Activated CD4-positive, alpha-beta T cell treated with anti-CD3 and anti-CD28 coated beads for 36 hours (primary cell): ENCODE data around the gene MRPL53. TPM values are rescaled to one million over a fixed set of nuclear protein-coding genes. Genes with fewer than 3 reads are reported as not detected.

ENCODE experiments used
- ATAC-seq: fragments of 200-7000 bp; cut with Tn5 transposase; one replicate; pipeline ENCODE4 v1.10.0; 2021; ENCODE audit warnings: mild to moderate bottlenecking, moderate library complexity
- CTCF ChIA-PET: fragments of 350-600 bp; sonication (Branson Sonifier 250); formaldehyde crosslinking; loops from one replicate; lab custom pipeline; 2021; ENCODE audit warnings: antibody characterized with exemption; lab: Charles Lee
- POLR2A ChIA-PET: fragments of 350-600 bp; sonication (Branson Sonifier 250); formaldehyde crosslinking; loops from one replicate; lab custom pipeline; 2021; ENCODE audit warnings: antibody characterized with exemption, inconsistent platforms; lab: Charles Lee
- DNase-seq: peaks from one replicate; pipeline ENCODE4 v3.0.0-alpha.2; 2020
- H3K27ac Mint-ChIP-seq: one replicate; pipeline ENCODE4 v1.8.0; 2021; ENCODE audit warnings: mixed read lengths
- H3K27me3 Mint-ChIP-seq: one replicate; pipeline ENCODE4 v1.8.0; 2021; ENCODE audit warnings: mixed read lengths
- H3K36me3 Mint-ChIP-seq: one replicate; pipeline ENCODE4 v1.8.0; 2021; ENCODE audit warnings: low read depth, mixed read lengths
- H3K4me1 Mint-ChIP-seq: one replicate; pipeline ENCODE4 v1.8.0; 2021; ENCODE audit warnings: mixed read lengths
- H3K4me3 Mint-ChIP-seq: one replicate; pipeline ENCODE4 v1.8.0; 2021; ENCODE audit warnings: mild to moderate bottlenecking, moderate library complexity, mixed read lengths
- H3K9me3 Mint-ChIP-seq: one replicate; pipeline ENCODE4 v1.8.0; 2021; ENCODE audit warnings: low read depth, mixed read lengths
- intact Hi-C, 2 experiments: fragments of 100-400 bp; cut with DNase I in 1 of 2; cut with micrococcal nuclease in 1 of 2; formaldehyde crosslinking; loops; one replicate each; pipeline versions ENCODE4 v1.14.2 to v1.15.1; 2022 to 2024; cut with DNase I, micrococcal nuclease
- total RNA-seq, 2 experiments: library from RNA; stranded (reverse); gene quantifications; one replicate each; pipeline ENCODE4 v1.2.3, GENCODE V29; 2021

Gene MRPL53
- total RNA-seq, 2 experiments from 2014 or later, result 87.4 to 88.5 TPM

DNA sequence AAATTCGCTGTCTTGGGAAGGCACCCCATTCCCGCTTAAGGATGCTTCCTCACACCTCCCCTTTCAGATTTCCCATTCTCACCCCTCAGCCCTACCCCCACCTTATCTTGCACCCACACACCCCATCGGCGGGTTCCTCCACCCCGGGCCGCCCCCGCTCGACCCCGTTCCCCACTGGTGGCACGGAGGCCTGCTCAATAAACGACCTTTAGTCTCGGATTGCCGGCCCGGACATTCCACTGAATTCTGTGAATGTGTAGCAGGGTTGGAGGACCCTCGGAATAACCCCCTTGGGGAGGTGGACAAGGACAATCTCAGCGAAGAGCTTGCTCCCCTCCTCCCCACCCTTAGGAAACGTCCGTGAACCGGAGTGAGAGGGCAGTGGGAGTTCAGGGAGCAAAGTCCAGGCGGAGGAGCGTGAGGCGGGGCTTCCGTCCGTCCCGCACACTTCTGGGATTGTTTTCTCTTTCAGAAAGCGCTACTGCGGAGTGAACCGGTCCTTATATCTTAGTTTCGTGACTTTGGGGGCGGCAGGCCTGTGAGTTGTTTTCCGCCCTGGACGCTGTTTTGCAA lies 29.8 kb upstream of the MRPL53 start:
- Mint-ChIP-seq H3K4me3 (peak overlapping the region; percentile 63), H3K27ac (no peak overlapping the region), H3K27me3 (peaks cover 60% of the 10 kb centered on the region), H3K36me3 (peaks cover 34% of the 10 kb centered on the region), H3K9me3 (no peaks in the 10 kb centered on the region), H3K4me1 (peaks cover 50% of the 10 kb centered on the region)
- ATAC-seq (no peak), DNase-seq (no peak)
- POLR2A ChIA-PET, result no interaction called here
- intact Hi-C loops, result no loop called here
- CTCF ChIA-PET, result interaction anchor here (1.0 to 3.6 kb wide), 2 partner anchors 8 to 20 kb away, joined by 3 to 17 read pairs; partner anchors contain the start of genes CCDC142 and TTC31

- Mint-ChIP-seq H3K4me3 (peak overlapping the region; percentile 63), H3K4me1 (peaks cover 45% of the 10 kb centered on the region), H3K27me3 (peaks cover 60% of the 10 kb centered on the region), H3K36me3 (peaks cover 28% of the 10 kb centered on the region), H3K9me3 (no peaks in the 10 kb centered on the region), H3K27ac (no peak overlapping the region)
- ChIA-PET CTCF (interaction anchor here (1.0 to 3.6 kb wide), 3 partner anchors 9 to 19 kb away, joined by 3 to 17 read pairs (median 5); partner anchors contain the start of genes CCDC142 and TTC31), POLR2A (interaction anchor here (1.3 kb wide), 1 partner anchor 28 kb away, joined by 4 read pairs; the partner anchor contains the start of gene HTRA2)
- no peak for DNase-seq
- intact Hi-C loops, result no loop called here
- ATAC-seq, result no peak
Measured at GRCh38 chr2:74501335-74502071, 29.0 kb upstream of the MRPL53 start.

- Mint-ChIP-seq H3K4me3 (no peak overlapping the region), H3K27ac (no peak overlapping the region), H3K4me1 (peaks cover 40% of the 10 kb centered on the region), H3K36me3 (peaks cover 22% of the 10 kb centered on the region), H3K9me3 (no peaks in the 10 kb centered on the region), H3K27me3 (peaks cover 60% of the 10 kb centered on the region)
- ATAC-seq (no peak), DNase-seq (no peak)
- ChIA-PET POLR2A (interaction anchor here (1.3 kb wide), 1 partner anchor 29 kb away, joined by 4 read pairs; the partner anchor contains the start of gene HTRA2), CTCF (interaction anchor here (0.5 to 3.6 kb wide), 6 partner anchors 10 to 236 kb away, joined by 3 to 17 read pairs (median 4); partner anchors contain the start of genes CCDC142 and TTC31)
- intact Hi-C loops, result no loop called here
Measured at GRCh38 chr2:74500578-74500946, 28.1 kb upstream of the MRPL53 start.

DNA sequence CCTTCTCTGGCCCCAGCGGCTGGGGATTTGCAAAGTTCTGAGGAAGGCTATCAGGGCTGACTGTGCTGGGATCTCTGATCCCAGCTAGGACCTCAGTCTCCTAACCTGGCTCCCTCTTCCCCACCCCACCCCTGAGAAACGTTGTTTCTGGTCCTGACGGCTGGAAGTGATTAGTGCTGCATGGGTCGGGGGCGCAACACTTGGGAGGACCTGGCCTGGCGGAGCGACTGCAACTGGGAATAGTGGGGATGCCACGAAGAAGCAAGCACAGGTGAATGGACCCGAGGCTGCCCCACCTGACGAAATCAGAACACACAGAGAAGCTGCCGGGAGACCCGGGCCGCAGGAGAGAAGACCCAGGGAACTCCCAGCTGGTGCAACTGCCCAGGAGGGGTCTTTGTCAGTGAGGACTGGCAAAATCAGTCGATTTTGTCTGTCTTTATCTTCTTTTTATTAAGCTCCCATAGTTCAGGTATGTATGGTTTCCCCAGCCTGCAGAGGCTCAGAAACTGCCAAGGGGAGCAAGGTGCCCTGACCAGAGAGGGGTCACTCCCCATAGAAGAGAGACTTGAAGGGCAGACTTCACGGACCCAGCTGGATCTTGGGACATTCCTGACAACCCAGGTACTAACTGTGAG lies 27.6 kb upstream of the MRPL53 start:
- no peak for ATAC-seq
- peaks cover 17% of the 10 kb centered on the region for H3K36me3 Mint-ChIP-seq
- H3K27ac Mint-ChIP-seq, result no peak overlapping the region
- H3K4me1 Mint-ChIP-seq, result peaks cover 39% of the 10 kb centered on the region
- no peak for DNase-seq
- intact Hi-C loops, result loop anchor here (1.0 to 5.0 kb wide), 3 partner anchors 14 to 55 kb away; partner anchors contain the start of genes DOK1 (in 1 of the 2) and TLX2 (in 1 of the 2)
- ChIA-PET CTCF (interaction anchor here (0.6 to 3.6 kb wide), 5 partner anchors 10 to 24 kb away, joined by 3 to 17 read pairs (median 5); partner anchors contain the start of genes CCDC142 and TTC31), POLR2A (no interaction called here)
- H3K27me3 Mint-ChIP-seq, result peaks cover 58% of the 10 kb centered on the region
- no peak overlapping the region for H3K4me3 Mint-ChIP-seq
- H3K9me3 Mint-ChIP-seq, result no peaks in the 10 kb centered on the region

- peak; percentile 71 for DNase-seq
- Mint-ChIP-seq H3K4me3 (peak within 1 kb of the TSS; percentile 77), H3K4me1 (peaks cover 37% of the 10 kb centered on the region), H3K27ac (peak within 1 kb of the TSS; percentile 15), H3K9me3 (no peaks in the 10 kb centered on the region), H3K27me3 (peaks cover 56% of the 10 kb centered on the region), H3K36me3 (peaks cover 10% of the 10 kb centered on the region)
- ATAC-seq, result peak; percentile 37
- ChIA-PET CTCF (interaction anchor here (3.6 kb wide), 1 partner anchor 17 kb away, joined by 17 read pairs; the partner anchor contains the start of genes CCDC142 and TTC31), POLR2A (no interaction called here)
- intact Hi-C loops, result loop anchor here (1.0 to 5.0 kb wide), 3 partner anchors 15 to 55 kb away; partner anchors contain the start of genes DOK1 (in 1 of the 2) and TLX2 (in 1 of the 2)
Measured at GRCh38 chr2:74499267-74499939, 26.9 kb upstream of the MRPL53 start, which contains the start of gene LBX2. TSS of gene LBX2 (minus strand) at chr2:74499603. CDS start at chr2:74499537, 66 bp downstream.

GRCh38 chr2:74498500-74499266 lies 26.2 kb upstream of the MRPL53 start:
- ChIA-PET CTCF (interaction anchor here (1.3 to 3.6 kb wide), 2 partner anchors 16 kb away, joined by 5 to 17 read pairs; partner anchors contain the start of genes CCDC142 and TTC31), POLR2A (no interaction called here)
- Mint-ChIP-seq H3K27me3 (peaks cover 50% of the 10 kb centered on the region), H3K27ac (peak overlapping the region; percentile 15), H3K4me1 (peaks cover 31% of the 10 kb centered on the region), H3K4me3 (peak overlapping the region; percentile 77), H3K36me3 (peaks cover 7% of the 10 kb centered on the region), H3K9me3 (no peaks in the 10 kb centered on the region)
- ATAC-seq (peak; percentile 63), DNase-seq (peak; percentile 49)
- intact Hi-C loops, result loop anchor here (1.0 to 5.0 kb wide), 3 partner anchors 16 to 56 kb away; partner anchors contain the start of genes DOK1 (in 1 of the 2) and TLX2 (in 1 of the 2)

GRCh38 chr2:74497777-74498499 lies 25.5 kb upstream of the MRPL53 start:
- POLR2A ChIA-PET, result interaction anchor here (0.6 kb wide), 1 partner anchor 69 kb away, joined by 3 read pairs; no protein-coding TSS in a partner anchor
- intact Hi-C loops, result loop anchor here (2.0 to 5.0 kb wide), 2 partner anchors 34 to 57 kb away; partner anchors contain the start of gene DOK1 (in 1 of the 2)
- Mint-ChIP-seq H3K9me3 (no peaks in the 10 kb centered on the region), H3K27me3 (peaks cover 45% of the 10 kb centered on the region), H3K4me1 (peaks cover 24% of the 10 kb centered on the region), H3K4me3 (peak overlapping the region; percentile 77), H3K36me3 (peaks cover 7% of the 10 kb centered on the region), H3K27ac (peak overlapping the region; percentile 15)
- DNase-seq (peak; percentile 52), ATAC-seq (peak; percentile 31)
- CTCF ChIA-PET, result interaction anchor here (1.3 kb wide), 1 partner anchor 15 kb away, joined by 5 read pairs; the partner anchor contains the start of genes CCDC142 and TTC31

DNA sequence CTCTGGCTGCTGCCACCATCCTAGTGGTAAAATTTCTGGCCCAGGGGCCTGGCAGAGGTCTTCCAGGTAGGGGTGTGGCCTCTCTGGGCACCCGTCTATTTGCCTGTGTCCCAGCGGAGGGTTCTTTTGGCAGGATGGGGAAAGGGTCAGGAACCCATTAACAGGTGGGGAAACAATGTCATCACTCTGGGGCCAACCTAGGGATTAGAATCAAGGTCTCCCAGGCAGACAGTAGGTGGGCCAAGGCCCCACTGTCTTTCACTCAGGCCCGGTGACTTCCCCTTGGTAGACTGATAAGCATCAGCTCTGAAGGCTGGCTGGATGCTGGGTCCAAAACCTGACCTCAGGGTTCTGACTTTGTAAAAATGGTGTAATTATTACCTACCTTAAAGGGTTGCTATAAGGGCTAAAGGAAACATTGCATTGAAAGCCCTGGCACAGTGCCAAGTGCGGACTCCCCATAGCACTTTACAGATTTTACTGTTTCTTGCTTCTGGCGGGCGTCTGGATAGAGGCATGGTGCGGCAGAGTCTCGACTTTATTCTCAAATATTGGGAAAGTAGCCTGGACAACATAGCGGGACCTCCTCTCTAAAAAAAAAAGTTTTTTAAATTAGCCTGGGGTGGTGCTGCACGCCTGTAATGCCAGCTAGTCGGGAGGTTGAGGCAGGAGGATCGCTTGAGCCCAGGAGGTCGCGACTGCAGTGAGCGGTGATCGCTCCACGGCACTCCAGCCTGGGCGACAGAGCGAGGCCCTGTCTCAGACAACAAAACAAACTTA lies 24.7 kb upstream of the MRPL53 start:
- Mint-ChIP-seq H3K27me3 (peaks cover 39% of the 10 kb centered on the region), H3K4me1 (peaks cover 20% of the 10 kb centered on the region), H3K4me3 (peak overlapping the region; percentile 77), H3K27ac (no peak overlapping the region), H3K9me3 (no peaks in the 10 kb centered on the region), H3K36me3 (peaks cover 14% of the 10 kb centered on the region)
- intact Hi-C loops, result loop anchor here in 1 of 2 experiments (5.0 kb wide), 1 partner anchor 35 kb away; no protein-coding TSS in a partner anchor
- ChIA-PET POLR2A (interaction anchor here (0.6 kb wide), 2 partner anchors 70 to 79 kb away, joined by 3 read pairs; no protein-coding TSS in a partner anchor), CTCF (interaction anchor here (1.1 to 1.3 kb wide), 2 partner anchors 9 to 15 kb away, joined by 4 to 5 read pairs; partner anchors contain the start of genes CCDC142 and TTC31)
- DNase-seq (no peak), ATAC-seq (no peak)

DNA sequence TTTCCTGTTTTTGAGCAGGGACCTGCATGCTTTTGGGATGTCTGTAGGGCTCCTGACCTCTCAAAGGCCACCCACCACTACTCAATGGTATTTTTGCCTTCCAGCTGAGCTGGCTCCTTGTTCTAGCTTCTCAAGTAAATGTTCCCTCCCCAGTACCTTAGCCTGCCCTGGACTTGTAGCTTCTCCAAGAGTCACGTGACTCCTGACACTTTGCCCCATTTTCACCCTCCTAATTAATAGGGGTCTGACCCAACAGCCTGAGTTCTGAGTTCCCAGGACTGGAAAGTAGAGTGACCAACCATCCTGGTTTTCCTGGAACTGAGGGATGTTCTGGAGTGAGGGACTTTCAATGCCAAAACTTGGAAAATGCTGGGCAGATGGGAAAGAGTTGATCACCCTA lies 23.0 kb upstream of the MRPL53 start:
- no peak overlapping the region for H3K4me3 Mint-ChIP-seq
- no peak for ATAC-seq
- peaks cover 23% of the 10 kb centered on the region for H3K36me3 Mint-ChIP-seq
- CTCF ChIA-PET, result no interaction called here
- intact Hi-C loops, result loop anchor here in 1 of 2 experiments (5.0 kb wide), 1 partner anchor 37 kb away; no protein-coding TSS in a partner anchor
- POLR2A ChIA-PET, result no interaction called here
- no peak for DNase-seq
- no peak overlapping the region for H3K27ac Mint-ChIP-seq
- peaks cover 16% of the 10 kb centered on the region for H3K4me1 Mint-ChIP-seq
- no peaks in the 10 kb centered on the region for H3K9me3 Mint-ChIP-seq
- peaks cover 24% of the 10 kb centered on the region for H3K27me3 Mint-ChIP-seq
